Measurements from ENCODE around the gene UTP11.
A peak's percentile ranks its signal among the peaks of the same experiment; 100 is the strongest.
"Not testable (repeated sequence)": the region's sequence is repeated elsewhere in the genome, so short reads cannot be mapped to it uniquely, and the experiment has no call there.

Gene UTP11

GRCh38 chr1:38012363-38013226 is at the start of gene UTP11:
Gene UTP11 (plus strand): TSS chr1:38012734. CDS start chr1:38012803, 69 bp downstream.
- FAIRE-seq: peak; percentile 92

GRCh38 chr1:37964106-37964505 is 48.4 kb upstream of the UTP11 start:
- FAIRE-seq: not testable (repeated sequence)

DNA sequence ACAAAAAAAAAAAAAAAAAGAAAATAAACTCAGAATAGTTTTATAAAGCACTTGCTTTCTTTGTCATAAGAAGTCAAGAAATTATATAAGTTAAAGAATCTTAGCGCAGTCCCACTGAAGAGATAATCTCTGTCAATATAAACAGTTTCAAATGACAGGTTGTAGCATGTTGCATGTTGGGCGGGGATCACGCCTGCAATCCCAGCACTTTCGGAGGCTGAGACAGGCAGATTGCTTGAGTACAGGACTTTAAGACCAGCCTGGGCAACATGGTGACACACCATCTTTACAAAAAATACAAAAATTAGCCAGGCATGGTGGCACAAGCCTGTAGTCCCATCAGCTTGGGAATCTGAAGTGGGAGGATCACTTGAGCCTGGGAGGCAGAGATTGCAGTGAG is 47.2 kb upstream of the UTP11 start:
- FAIRE-seq: no peak

GRCh38 chr1:37973684-37974083 is 38.9 kb upstream of the UTP11 start:
- not testable (repeated sequence) for FAIRE-seq

- no peak for FAIRE-seq
These were observed 38.0 kb upstream of the UTP11 start for GRCh38 chr1:37974567-37974966.

DNA sequence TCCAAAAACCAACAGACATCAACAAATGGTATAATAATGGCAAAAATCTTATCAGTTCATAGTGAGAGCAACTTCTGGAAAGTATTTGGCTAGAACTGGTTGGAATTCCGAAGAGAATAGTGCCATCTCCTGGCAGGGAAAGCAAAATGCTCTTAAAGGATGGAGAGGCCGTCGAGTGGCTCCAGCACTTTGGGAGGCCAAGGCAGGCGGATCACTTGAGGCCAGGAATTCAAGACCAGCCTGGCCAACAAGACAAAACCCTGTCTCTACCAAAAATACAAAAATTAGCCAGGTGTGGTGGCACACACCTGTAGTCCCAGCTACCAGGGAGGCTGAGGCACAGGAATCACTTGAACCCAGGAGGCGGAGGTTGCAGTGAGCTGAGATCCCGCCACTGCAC is 37.5 kb upstream of the UTP11 start:
- FAIRE-seq: not testable (repeated sequence)

DNA sequence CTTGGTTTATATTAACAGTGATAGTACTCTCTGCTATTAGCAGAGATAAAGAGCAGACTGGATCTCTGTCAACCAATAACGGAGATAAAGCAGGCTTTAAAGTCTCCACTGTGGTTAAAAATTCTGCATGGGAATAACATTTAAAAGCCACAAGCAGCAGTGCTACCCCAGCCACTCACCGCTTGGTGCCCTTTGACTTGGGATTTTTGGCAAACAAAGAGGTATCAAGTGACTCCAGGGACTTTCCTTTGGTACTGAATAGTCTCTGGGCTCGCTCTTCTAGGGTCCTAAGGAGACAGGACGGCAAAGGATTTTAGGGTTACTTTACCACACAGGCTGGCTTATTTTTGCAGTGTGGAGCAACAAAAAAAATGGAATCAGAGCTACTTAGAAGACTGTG is 34.0 kb upstream of the UTP11 start:
- no peak for FAIRE-seq

DNA sequence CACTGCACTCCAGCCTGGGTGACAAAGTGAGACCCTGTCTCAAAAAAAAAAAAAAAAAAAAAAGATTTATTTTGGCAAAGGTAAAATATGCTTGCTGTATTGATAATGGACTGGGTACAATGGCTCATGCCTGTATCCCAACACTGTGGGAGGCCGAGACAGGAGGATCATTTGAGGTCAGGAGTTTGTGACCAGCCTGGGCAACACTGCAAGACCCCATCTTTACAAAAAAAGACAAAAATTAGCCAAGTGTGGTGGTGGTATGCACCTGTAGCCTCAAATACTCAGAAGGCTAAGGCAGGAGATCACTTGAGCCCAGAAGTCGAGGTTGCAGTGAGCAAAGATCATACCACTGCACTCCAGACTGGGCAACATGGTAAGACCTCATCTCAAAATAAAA is 29.0 kb upstream of the UTP11 start:
- FAIRE-seq: no peak

DNA sequence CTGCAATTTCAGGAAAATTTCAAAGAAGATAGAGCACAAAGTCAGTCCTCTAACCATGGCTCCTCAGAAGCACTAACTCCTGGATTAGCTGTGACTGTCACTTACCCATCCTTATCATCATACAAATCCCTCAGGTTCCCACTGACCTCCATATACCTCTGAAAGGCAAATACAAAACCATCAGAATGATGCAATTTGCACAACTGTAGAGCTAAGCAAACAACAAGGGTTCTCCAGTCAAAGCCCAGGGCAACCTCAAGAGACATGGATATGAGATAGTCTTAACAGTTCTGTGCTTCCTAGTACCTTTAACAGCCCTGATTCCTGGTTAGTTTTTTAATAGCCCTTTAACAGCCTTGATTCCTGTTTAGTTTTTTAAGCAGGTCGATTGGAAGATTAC is 24.9 kb upstream of the UTP11 start:
- FAIRE-seq: no peak

- no peak for FAIRE-seq
These were observed 23.1 kb upstream of the UTP11 start for GRCh38 chr1:37989361-37989930.

- FAIRE-seq: no peak
These were observed 17.5 kb upstream of the UTP11 start for GRCh38 chr1:37994886-37995566.

DNA sequence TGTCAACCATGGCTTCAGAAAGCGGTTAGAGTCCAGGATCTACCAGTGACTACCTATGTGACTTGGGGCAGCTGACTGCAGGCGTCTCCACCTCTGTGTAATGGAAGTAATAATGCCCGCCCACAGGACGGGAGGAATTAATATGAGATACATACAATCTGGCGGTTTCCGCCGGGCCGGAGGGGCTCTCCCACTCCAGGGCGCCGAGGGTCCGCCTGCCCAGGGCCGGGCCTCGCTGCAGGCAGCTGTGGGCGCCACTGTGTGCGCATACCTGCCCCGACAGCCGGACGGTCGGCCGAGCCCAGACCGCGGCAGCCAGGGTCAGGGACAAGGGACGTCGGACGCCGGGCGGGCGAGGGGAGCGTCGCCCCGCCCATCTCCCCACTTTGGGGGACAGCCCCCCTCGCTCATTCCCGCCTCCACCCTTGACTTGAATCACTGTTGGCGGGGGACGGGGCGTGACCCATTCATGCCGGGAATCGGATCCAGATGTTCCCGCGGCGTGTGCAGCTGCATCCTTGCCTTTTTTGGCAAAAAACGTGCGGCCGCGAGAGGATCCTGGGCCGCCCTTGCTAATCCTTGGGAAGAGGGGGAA is 16.7 kb upstream of the UTP11 start:
- FAIRE-seq: peak; percentile 33

- FAIRE-seq: no peak
These were observed 15.1 kb upstream of the UTP11 start for GRCh38 chr1:37997256-37998088.

DNA sequence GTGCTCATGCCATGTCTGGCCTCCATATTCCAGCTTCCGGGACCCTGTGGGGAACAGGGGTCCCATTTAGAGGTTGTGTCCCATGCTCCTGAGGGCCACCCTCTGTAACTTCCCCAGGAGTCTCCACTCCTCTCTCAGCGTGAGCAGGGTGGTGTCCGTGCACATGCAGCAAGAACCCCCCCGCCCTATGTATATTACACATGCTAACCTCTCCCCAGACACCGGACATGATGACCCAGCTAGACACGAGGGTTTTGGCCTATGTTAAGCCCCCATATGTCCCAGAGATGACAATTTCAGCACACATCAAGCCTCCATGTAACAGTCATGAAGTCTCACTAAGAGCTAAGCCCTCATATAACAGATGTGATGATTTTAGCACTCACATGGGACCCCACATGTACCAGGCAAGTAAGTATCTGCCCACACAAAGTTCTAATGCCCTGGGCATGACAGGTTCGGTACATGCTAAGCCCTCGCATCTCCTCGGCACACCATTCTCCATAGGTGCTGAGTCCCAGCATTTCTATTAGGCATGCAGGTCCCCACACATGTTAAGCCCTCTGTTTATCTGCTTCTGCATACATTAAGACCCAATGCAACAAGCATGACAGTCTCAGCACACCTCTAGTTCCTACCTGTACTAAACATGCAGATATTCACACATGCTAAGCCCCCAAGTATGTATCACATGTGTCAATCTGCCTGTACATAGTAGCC is 14.3 kb upstream of the UTP11 start:
- no peak for FAIRE-seq

- no peak for FAIRE-seq
These were observed 13.6 kb upstream of the UTP11 start for GRCh38 chr1:37998913-37999429.

DNA sequence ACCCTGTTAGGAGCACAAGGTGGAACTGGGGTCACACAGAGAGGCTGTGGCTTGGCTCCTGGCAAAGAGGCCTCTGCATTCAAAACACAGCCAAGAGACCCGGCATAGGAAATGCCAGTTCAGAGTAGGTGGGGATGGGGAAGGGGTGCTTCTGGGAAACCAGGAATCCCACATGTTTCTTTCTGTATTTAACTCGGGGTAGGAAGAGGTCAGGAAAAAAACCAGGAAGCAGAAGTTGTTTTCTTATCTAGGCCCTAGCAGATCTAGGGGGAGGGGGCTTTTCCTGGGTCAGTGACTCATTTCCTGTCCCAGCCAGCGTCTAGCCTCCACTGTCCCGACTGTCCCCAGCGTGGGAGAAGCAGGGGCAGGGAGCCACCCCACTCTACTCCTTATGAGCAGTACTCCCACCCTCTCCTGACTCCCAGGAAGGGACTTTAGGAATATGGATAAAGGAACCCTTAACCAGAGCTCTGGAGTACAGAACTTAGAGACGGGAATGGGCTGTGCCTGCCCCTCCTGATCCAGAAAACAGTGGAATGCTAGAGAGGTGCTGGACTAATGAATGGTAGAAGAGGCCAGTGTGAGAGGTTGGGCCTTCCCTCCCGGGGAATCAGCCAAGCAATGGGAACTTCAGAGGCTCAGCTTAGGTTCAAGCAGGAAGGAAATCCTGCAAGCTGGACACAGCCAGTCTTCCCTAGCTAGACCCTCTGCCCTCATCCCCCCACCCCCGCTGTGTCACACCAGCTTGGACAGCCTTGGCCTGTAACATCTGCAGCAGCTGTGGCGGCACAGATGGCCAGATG is 12.9 kb upstream of the UTP11 start:
- no peak for FAIRE-seq

DNA sequence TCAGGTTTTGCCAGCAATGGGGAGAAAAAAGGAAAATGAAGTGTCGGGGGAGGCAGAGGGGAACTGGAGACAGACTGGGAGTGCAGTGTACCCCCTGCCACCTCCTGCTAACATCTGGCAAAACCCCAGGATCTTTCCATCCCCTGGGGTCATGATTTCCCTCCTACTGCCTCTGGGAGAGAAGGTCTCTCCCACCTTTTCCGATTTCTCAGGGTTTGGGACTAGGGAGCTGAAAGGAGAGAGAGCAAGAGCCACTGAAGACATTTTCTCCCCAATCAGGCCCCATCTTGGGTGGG is 12.4 kb upstream of the UTP11 start:
- no peak for FAIRE-seq

GRCh38 chr1:38000529-38001455 is 11.7 kb upstream of the UTP11 start:
- FAIRE-seq: no peak
